H1 (cell line): ENCODE data around the gene NR4A3. TPM values are rescaled to one million over a fixed set of nuclear protein-coding genes. Genes with fewer than 3 reads are reported as not detected.

ENCODE experiments used
- CTCF ChIA-PET: fragments of 300-600 bp; sonication (Branson Sonifier 250); formaldehyde crosslinking; loops from one replicate; lab custom pipeline; 2021; ENCODE audit not compliant: partially characterized antibody; lab: Charles Lee
- POLR2A ChIA-PET: fragments of 300-600 bp; sonication (Branson Sonifier 250); formaldehyde crosslinking; loops from one replicate; lab custom pipeline; 2021; ENCODE audit warnings: inconsistent platforms; ENCODE audit not compliant: partially characterized antibody; lab: Charles Lee
- DNase-seq, 2 experiments: peaks; one replicate each; pipeline versions ENCODE4 v3.0.0 to v3.0.0-alpha.2; 2010 to 2022; ENCODE audit warnings: low spot score in 2 of 2, low read depth in 1 of 2, mixed read lengths in 1 of 2
- FAIRE-seq: peaks from 2 replicates; lab custom pipeline; 2011; peaks lifted over from hg19 to GRCh38; lab: Jason Lieb, UNC
- H2AFZ ChIP-seq: 2 replicates; pipeline ENCODE4 v1.8.1; 2012; ENCODE audit warnings: low read length, inconsistent platforms
- H2AK5ac ChIP-seq: 2 replicates; pipeline ENCODE4 v1.6.1; 2013; ENCODE audit warnings: low read depth, low read length
- H2BK120ac ChIP-seq: replicated peaks from 2 replicates; pipeline ENCODE3; 2013; ENCODE audit warnings: low read depth, low read length, inconsistent platforms
- H2BK12ac ChIP-seq: 2 replicates; pipeline ENCODE4 v1.6.1; 2013; ENCODE audit warnings: low read depth, low read length
- H2BK15ac ChIP-seq: 2 replicates; pipeline ENCODE4 v1.6.1; 2013; ENCODE audit warnings: low read length
- H2BK20ac ChIP-seq: 2 replicates; pipeline ENCODE4 v1.6.1; 2013; ENCODE audit warnings: low read length
- H2BK5ac ChIP-seq: 2 replicates; pipeline ENCODE4 v1.6.1; 2013; ENCODE audit warnings: low read depth, low read length
- H3K14ac ChIP-seq: 2 replicates; pipeline ENCODE4 v1.6.1; 2013; ENCODE audit warnings: inconsistent platforms; ENCODE audit not compliant: insufficient read length
- H3K18ac ChIP-seq: 2 replicates; pipeline ENCODE4 v1.6.1; 2013; ENCODE audit warnings: low read length; ENCODE audit errors: extremely low read depth
- H3K23ac ChIP-seq: 2 replicates; pipeline ENCODE4 v1.6.1; 2013; ENCODE audit warnings: inconsistent platforms; ENCODE audit not compliant: insufficient read length
- H3K23me2 ChIP-seq: 2 replicates; pipeline ENCODE4 v1.6.1; 2013; ENCODE audit warnings: low read depth, low read length
- H3K27ac ChIP-seq: 2 replicates; pipeline ENCODE4 v1.6.1; 2011; ENCODE audit warnings: low read depth, low read length, inconsistent platforms
- H3K27me3 ChIP-seq, 4 experiments: replicated peaks in 1 of 4; 1 replicate in 1 of 4; 2 replicates in 3 of 4; pipeline versions ENCODE4 v1.6.1 to v1.8.1; 2011 to 2013; ENCODE audit warnings: low read length in 3 of 4, mild to moderate bottlenecking in 3 of 4, inconsistent platforms in 2 of 4, mixed read lengths in 2 of 4, moderate library complexity in 1 of 4; ENCODE audit not compliant: control insufficient read depth in 3 of 4, insufficient read depth in 3 of 4; ENCODE audit errors: extremely low read depth in 1 of 4
- H3K36me3 ChIP-seq, 4 experiments: 2 replicates each; pipeline versions ENCODE4 v1.6.1 to v1.8.1; 2011 to 2013; ENCODE audit warnings: mild to moderate bottlenecking in 4 of 4, low read length in 3 of 4, moderate library complexity in 2 of 4, control low read depth in 1 of 4, inconsistent platforms in 1 of 4; ENCODE audit not compliant: insufficient read depth in 4 of 4, control insufficient read depth in 2 of 4
- H3K4ac ChIP-seq: replicated peaks from 2 replicates; pipeline ENCODE3; 2013; ENCODE audit warnings: low read length, low read depth, mixed read lengths, inconsistent platforms; ENCODE audit not compliant: insufficient read length
- H3K4me1 ChIP-seq, 4 experiments: replicated peaks in 1 of 4; 1 replicate in 1 of 4; 2 replicates in 3 of 4; pipeline versions ENCODE4 v1.6.1 to v1.8.1; 2011 to 2013; ENCODE audit warnings: low read length in 3 of 4, inconsistent platforms in 2 of 4, mixed read lengths in 1 of 4; ENCODE audit not compliant: insufficient read depth in 4 of 4, control insufficient read depth in 3 of 4
- H3K4me2 ChIP-seq, 2 experiments: 2 replicates each; pipeline versions ENCODE4 v1.6.1 to v1.8.1; 2011 to 2013; ENCODE audit warnings: low read depth in 2 of 2, low read length in 2 of 2, control low read depth in 1 of 2, inconsistent platforms in 1 of 2, mild to moderate bottlenecking in 1 of 2; ENCODE audit not compliant: insufficient read depth in 1 of 2
- H3K4me3 ChIP-seq, 4 experiments: fragments of 200-600, 300-600 bp in 1 of 4; sonication (generic), shearing (Covaris generic), sonication (Bioruptor Twin) in 1 of 4; 2 replicates each; pipeline versions ENCODE4 v1.5.1 to v1.8.1; 2011 to 2016; ENCODE audit warnings: low read length in 4 of 4, low read depth in 3 of 4, control low read depth in 2 of 4, inconsistent platforms in 2 of 4, mild to moderate bottlenecking in 2 of 4, mixed read lengths in 1 of 4, moderate library complexity in 1 of 4; ENCODE audit not compliant: insufficient read depth in 2 of 4; ENCODE audit errors: extremely low read depth in 1 of 4
- H3K56ac ChIP-seq: replicated peaks from 2 replicates; pipeline ENCODE3; 2013; ENCODE audit warnings: low read depth, mild to moderate bottlenecking, mixed read lengths, low read length, inconsistent platforms; ENCODE audit not compliant: insufficient read length
- H3K79me1 ChIP-seq: 2 replicates; pipeline ENCODE4 v1.6.1; 2013; ENCODE audit warnings: low read depth, low read length, control low read depth
- H3K79me2 ChIP-seq, 2 experiments: 2 replicates each; pipeline versions ENCODE4 v1.6.1 to v1.8.1; 2012 to 2013; ENCODE audit warnings: low read length in 2 of 2, mild to moderate bottlenecking in 2 of 2, inconsistent platforms in 1 of 2; ENCODE audit not compliant: insufficient read depth in 2 of 2, control insufficient read depth in 1 of 2
- H3K9ac ChIP-seq, 4 experiments: replicated peaks in 1 of 4; 1 replicate in 1 of 4; 2 replicates in 3 of 4; pipeline versions ENCODE4 v1.6.1 to v1.8.1; 2011 to 2013; ENCODE audit warnings: low read depth in 3 of 4, low read length in 3 of 4, control low read depth in 2 of 4, mild to moderate bottlenecking in 2 of 4, moderate library complexity in 2 of 4, inconsistent platforms in 1 of 4; ENCODE audit errors: extremely low read depth in 1 of 4
- H3K9me3 ChIP-seq, 2 experiments: 2 replicates each; pipeline versions ENCODE4 v1.6.1 to v1.8.1; 2012 to 2013; ENCODE audit warnings: mild to moderate bottlenecking in 2 of 2, moderate library complexity in 2 of 2, control low read depth in 1 of 2, inconsistent platforms in 1 of 2, low read depth in 1 of 2, low read length in 1 of 2, mixed read lengths in 1 of 2; ENCODE audit not compliant: insufficient read depth in 2 of 2
- H4K20me1 ChIP-seq, 2 experiments: replicated peaks in 1 of 2; 2 replicates each; pipeline versions ENCODE3 to v1.8.1; 2011 to 2013; ENCODE audit warnings: inconsistent platforms in 2 of 2, low read length in 2 of 2, mild to moderate bottlenecking in 1 of 2; ENCODE audit not compliant: insufficient read depth in 2 of 2, control insufficient read depth in 1 of 2
- H4K5ac ChIP-seq: 2 replicates; pipeline ENCODE4 v1.6.1; 2013; ENCODE audit warnings: low read length, low read depth, mixed read lengths, inconsistent platforms; ENCODE audit not compliant: insufficient read length
- H4K8ac ChIP-seq: 2 replicates; pipeline ENCODE4 v1.8.0; 2013; ENCODE audit warnings: mild to moderate bottlenecking, moderate library complexity, low read length, inconsistent platforms; ENCODE audit not compliant: insufficient read depth; ENCODE audit errors: extremely low read depth
- H4K91ac ChIP-seq: replicated peaks from 2 replicates; pipeline ENCODE3; 2013; ENCODE audit warnings: low read length, mixed read lengths, inconsistent platforms; ENCODE audit not compliant: insufficient read length
- HDAC6 ChIP-seq: IDR thresholded peaks from one replicate; pipeline ENCODE4 v1.7.1; 2012; ENCODE audit warnings: low read depth, mild to moderate bottlenecking, inconsistent platforms, low read length, moderate library complexity
- KDM5A ChIP-seq: fragments of 200-600 bp; IDR thresholded peaks from 2 replicates; pipeline ENCODE4 v1.7.1; 2012; ENCODE audit warnings: mild to moderate bottlenecking, low read length, inconsistent platforms, mixed read lengths
- POLR2A ChIP-seq, 2 experiments: IDR thresholded peaks; 1 replicate in 1 of 2; 2 replicates in 1 of 2; pipeline ENCODE4 v1.6.1; 2011; ENCODE audit warnings: low read depth in 2 of 2, low read length in 2 of 2, mild to moderate bottlenecking in 2 of 2; ENCODE audit errors: control extremely low read depth in 1 of 2
- SUZ12 ChIP-seq: fragments of 200-600 bp; sonication (generic); IDR thresholded peaks from 2 replicates; pipeline ENCODE4 v1.6.1; 2012; ENCODE audit warnings: mild to moderate bottlenecking, inconsistent platforms, low read length, moderate library complexity, mixed read lengths
- WGBS, 2 experiments: shearing (Covaris generic) in 1 of 2; methylation state at CpG; one replicate each; pipeline versions ENCODE4 v1.1.6 to v1.1.7; 2013 to 2015; ENCODE audit warnings: low lambda C conversion rate in 2 of 2, mixed read lengths in 2 of 2, inconsistent platforms in 1 of 2, low coverage in 1 of 2, missing lambda C conversion rate in 1 of 2; ENCODE audit not compliant: insufficient replicate concordance in 2 of 2, insufficient coverage in 1 of 2, insufficient read length in 1 of 2; ENCODE audit errors: extremely low coverage in 1 of 2, missing lambda C conversion rate in 1 of 2; 5-methylcytosine and 5-hydroxymethylcytosine counted together
- polyA plus RNA-seq, 7 experiments: library from polyadenylated mRNA; depleted of rRNA in 3 of 7; stranded (reverse) in 5 of 7; unstranded in 2 of 7; fragments of >200 nt in 5 of 7; fragments of 200-250 nt in 2 of 7; gene quantifications; 1 replicate in 5 of 7; 2 replicates in 1 of 7; 4 replicates in 1 of 7; pipeline versions ENCODE4 v1.2.1 to v1.2.3, GENCODE V29; 2011 to 2013; ENCODE audit warnings: missing spikeins in 2 of 7, mixed read lengths in 2 of 7
- total RNA-seq: library from RNA; stranded (reverse); fragmentation: NEBNext Ultra II Directional; extraction: Animal tissue kit (Norgen Biotek cat#: 25700); gene quantifications from 2 replicates; pipeline ENCODE4 v1.2.1, GENCODE V29; 2021

NR4A3 gene
- total and polyA plus RNA-seq, 2 of the 8 experiments (the other 6 are each of a cell fraction or from before 2014, with no cell fraction given), result 0.05 to 0.30 TPM

DNA sequence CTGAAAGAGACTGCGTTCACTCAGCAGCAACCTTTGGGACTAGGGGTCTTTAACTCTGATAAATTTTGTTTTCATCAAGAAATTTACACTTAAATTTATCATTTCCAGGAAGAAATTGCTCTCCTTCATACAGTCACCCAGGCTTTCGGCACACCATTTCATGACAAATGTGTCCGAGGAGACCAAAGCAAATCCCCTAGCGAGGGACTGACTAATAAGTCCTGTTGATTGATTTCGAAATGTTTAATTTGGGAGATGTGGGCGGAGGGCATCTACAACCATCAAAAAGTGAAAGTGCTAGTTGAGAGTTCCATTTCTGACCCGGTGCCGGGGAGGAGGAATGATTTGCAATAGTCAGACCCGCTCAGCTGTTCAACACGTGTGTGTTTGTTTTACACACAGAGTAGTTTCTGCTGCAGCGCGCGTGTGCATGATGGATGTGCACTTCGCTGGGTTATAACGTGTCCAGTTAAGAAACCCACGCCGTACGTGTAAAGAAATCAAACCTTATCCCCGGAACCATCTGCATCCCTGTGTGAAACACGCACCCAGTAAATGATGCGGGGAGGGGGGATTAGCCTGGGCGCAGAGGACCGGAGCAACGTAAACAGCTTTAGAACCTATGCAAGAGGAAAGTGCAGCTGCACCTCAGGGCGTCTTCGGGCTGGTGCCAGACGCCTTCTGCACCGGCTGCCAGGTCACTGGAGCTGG lies 845 bp upstream of the NR4A3 start:
- Histone ChIP-seq H2BK20ac (no peak overlapping the region; the same call in 1 of the 2 replicates), H4K91ac (no peak overlapping the region), H2BK5ac (no peak overlapping the region), H2BK12ac (no peak overlapping the region), H3K4me3 (peak overlapping the region; percentile 65 to 83 (median 67)), H3K4me1 (peaks cover 0 to 28% (median 13%) of the 10 kb centered on the region in 4 experiments; a peak in 6 of 7 replicates), H3K27ac (no peak overlapping the region), H3K27me3 (peaks cover 29 to 58% (median 53%) of the 10 kb centered on the region in 4 experiments), H3K36me3 (no peaks in the 10 kb centered on the region), H3K4me2 (peak overlapping the region; percentile 99 to 100), H3K9me3 (no peaks in the 10 kb centered on the region), H4K8ac (no peak overlapping the region), H3K14ac (no peak overlapping the region), H3K79me2 (peaks cover 0 to 6% of the 10 kb centered on the region in 2 experiments; a peak in 1 of 4 replicates), H2AFZ (peak overlapping the region; percentile 37; the same call in 1 of the 2 replicates), H3K23ac (no peak overlapping the region), H3K4ac (no peak overlapping the region), H4K5ac (no peak overlapping the region), H3K9ac (peak overlapping the region in 1 of 4 experiments; percentile 2; a peak in 2 of 7 replicates), H4K20me1 (peaks cover 4 to 10% of the 10 kb centered on the region in 2 experiments), H3K56ac (no peak overlapping the region), H3K79me1 (0 out of 2 replicates have a peak, but pooled peaks cover 3% of the 10 kb centered on the region), H2AK5ac (no peak overlapping the region), H2BK120ac (no peak overlapping the region), H3K23me2 (peaks cover 43% of the 10 kb centered on the region), H3K18ac (no peak overlapping the region), H2BK15ac (peak overlapping the region; percentile 72; the same call in 1 of the 2 replicates)
- ChIA-PET CTCF (interaction anchor here (1.0 to 1.1 kb wide), 2 partner anchors 23 to 37 kb away, joined by 3 read pairs; no protein-coding TSS in a partner anchor), POLR2A (interaction anchor here (1.4 to 2.0 kb wide), 2 partner anchors 10 to 86 kb away, joined by 4 to 9 read pairs; partner anchors contain the start of gene STX17)
- 3% methylated on average over 28 of the region's 28 CpGs; no CpG with 5 or more reads in 1 of the 2 experiments for WGBS, 2 experiments
- DNase-seq (no peak), FAIRE-seq (no peak)
- TF ChIP-seq HDAC6, result no peak
- no peak for TF ChIP-seq KDM5A
- peak; percentile 39 for TF ChIP-seq SUZ12
- peak in 1 of 2 experiments; percentile 12; a peak in 1 of 3 replicates for TF ChIP-seq POLR2A (IDR thresholded peaks at IDR 0.05; ENCODE audit: control extremely low read depth in 1 of 2, low read depth in 2 of 2, low read length in 2 of 2)
